ENCODE results near the gene MSH2.

Gene MSH2

GRCh38 chr2:47518497-47519146 lies 115.7 kb downstream of the MSH2 start:
- no peaks in the 10 kb centered on the region for H3K27me3 ChIP-seq (replicated peaks; ENCODE audit: insufficient read depth, low read length)
- H3K9me3 ChIP-seq (replicated peaks; ENCODE audit: insufficient read depth, low read length) = no peaks in the 10 kb centered on the region
- no peak overlapping the region for H3K4me3 ChIP-seq (ENCODE audit: low read length)
- 0 out of 2 replicates have a peak, but pooled peaks cover 6% of the 10 kb centered on the region for H3K4me1 ChIP-seq (ENCODE audit: low read length)
- no peak for TF ChIP-seq CTCF (IDR thresholded peaks at IDR 0.05; ENCODE audit: low read length)
- no peak for TF ChIP-seq EZH2 (optimal IDR thresholded peaks at IDR 0.05; ENCODE audit: low read depth, low read length)
- TF ChIP-seq EZH2phosphoT487 (IDR thresholded peaks at IDR 0.05; ENCODE audit: low read length) = no peak
- no peak overlapping the region for H3K9ac ChIP-seq (ENCODE audit: low read length)
- no peaks in the 10 kb centered on the region for H3K9me2 ChIP-seq (replicated peaks; ENCODE audit: insufficient read depth, low read length)
- no peak overlapping the region for H3K4me2 ChIP-seq (ENCODE audit: low read depth, low read length)
- H3K79me2 ChIP-seq (ENCODE audit: low read length) = no peaks in the 10 kb centered on the region
- no peak for DNase-seq
- no peak overlapping the region for H2AFZ ChIP-seq (ENCODE audit: low read length)
- no peaks in the 10 kb centered on the region for H3F3A ChIP-seq (ENCODE audit: insufficient read depth, low read length)
- no peaks in the 10 kb centered on the region for H4K20me1 ChIP-seq (ENCODE audit: insufficient read depth, low read length)
- H3K36me3 ChIP-seq (replicated peaks; ENCODE audit: insufficient read depth, low read length) = no peaks in the 10 kb centered on the region
- no peak overlapping the region for H3K27ac ChIP-seq (ENCODE audit: low read length)

- Histone ChIP-seq H3F3A (ENCODE audit: insufficient read depth, low read length) (no peaks in the 10 kb centered on the region), H3K27me3 (replicated peaks; ENCODE audit: insufficient read depth, low read length) (no peaks in the 10 kb centered on the region), H3K36me3 (replicated peaks; ENCODE audit: insufficient read depth, low read length) (no peaks in the 10 kb centered on the region), H3K27ac (ENCODE audit: low read length) (no peak overlapping the region), H3K9me3 (replicated peaks; ENCODE audit: insufficient read depth, low read length) (no peaks in the 10 kb centered on the region), H3K9me2 (replicated peaks; ENCODE audit: insufficient read depth, low read length) (no peaks in the 10 kb centered on the region), H3K4me1 (ENCODE audit: low read length) (0 out of 2 replicates have a peak, but pooled peaks cover 6% of the 10 kb centered on the region), H3K9ac (ENCODE audit: low read length) (no peak overlapping the region), H4K20me1 (ENCODE audit: insufficient read depth, low read length) (no peaks in the 10 kb centered on the region), H2AFZ (ENCODE audit: low read length) (no peak overlapping the region), H3K4me2 (ENCODE audit: low read depth, low read length) (no peak overlapping the region), H3K79me2 (ENCODE audit: low read length) (no peaks in the 10 kb centered on the region), H3K4me3 (ENCODE audit: low read length) (no peak overlapping the region)
- DNase-seq = no peak
- TF ChIP-seq CTCF (IDR thresholded peaks at IDR 0.05; ENCODE audit: low read length) (no peak), EZH2 (optimal IDR thresholded peaks at IDR 0.05; ENCODE audit: low read depth, low read length) (no peak), EZH2phosphoT487 (IDR thresholded peaks at IDR 0.05; ENCODE audit: low read length) (no peak)
Measured at GRCh38 chr2:47519147-47519537, 116.2 kb downstream of the MSH2 start.

- TF ChIP-seq CTCF (IDR thresholded peaks at IDR 0.05; ENCODE audit: low read length) (no peak), EZH2 (optimal IDR thresholded peaks at IDR 0.05; ENCODE audit: low read depth, low read length) (no peak)
- Histone ChIP-seq H3K79me2 (ENCODE audit: low read length) (no peaks in the 10 kb centered on the region), H3K4me1 (ENCODE audit: low read length) (0 out of 2 replicates have a peak, but pooled peaks cover 6% of the 10 kb centered on the region), H3F3A (ENCODE audit: insufficient read depth, low read length) (no peaks in the 10 kb centered on the region), H3K9me2 (replicated peaks; ENCODE audit: insufficient read depth, low read length) (no peaks in the 10 kb centered on the region), H3K27ac (ENCODE audit: low read length) (no peak overlapping the region), H4K20me1 (ENCODE audit: insufficient read depth, low read length) (no peaks in the 10 kb centered on the region), H3K27me3 (replicated peaks; ENCODE audit: insufficient read depth, low read length) (no peaks in the 10 kb centered on the region), H3K9me3 (replicated peaks; ENCODE audit: insufficient read depth, low read length) (no peaks in the 10 kb centered on the region), H3K9ac (ENCODE audit: low read length) (no peak overlapping the region), H3K4me2 (ENCODE audit: low read depth, low read length) (peak overlapping the region; percentile 90; the same call in 1 of the 2 replicates), H3K4me3 (ENCODE audit: low read length) (no peak overlapping the region), H2AFZ (ENCODE audit: low read length) (peak overlapping the region; percentile 17; the same call in 1 of the 2 replicates), H3K36me3 (replicated peaks; ENCODE audit: insufficient read depth, low read length) (no peaks in the 10 kb centered on the region)
- DNase-seq = no peak
Measured at GRCh38 chr2:47519604-47520301, 116.8 kb downstream of the MSH2 start.

All from MM.1S (cell line).